H1 (cell line): Measurements from ENCODE around the gene ZNF184. TPM values are rescaled to one million over a fixed set of nuclear protein-coding genes. Genes with fewer than 3 reads are reported as not detected.
A peak's percentile ranks its signal among the peaks of the same experiment; 100 is the strongest.

ENCODE experiments used
- ASH2L ChIP-seq: fragments of 200-600, 300-600 bp; sonication (generic); IDR thresholded peaks from one replicate; pipeline ENCODE4 v1.7.1; 2017; ENCODE audit warnings: low read length
- CBX5 ChIP-seq: fragments of 300-800, 300-1000 bp; sonication (generic); IDR thresholded peaks from 2 replicates; pipeline ENCODE4 v1.7.1; 2016; ENCODE audit warnings: antibody characterized with exemption, low read length, low read depth
- CEBPB ChIP-seq: IDR thresholded peaks from 2 replicates; pipeline ENCODE4 v1.6.1; 2012; ENCODE audit warnings: low read depth, low read length
- CHD1 ChIP-seq: IDR thresholded peaks from 2 replicates; pipeline ENCODE4 v1.6.1; 2012; ENCODE audit warnings: low read depth, low read length, improper control_type of control experiment
- GABPA ChIP-seq: IDR thresholded peaks from 2 replicates; pipeline ENCODE4 v1.6.1; 2011; ENCODE audit warnings: mild to moderate bottlenecking, low read length, moderate library complexity, borderline replicate concordance; ENCODE audit not compliant: insufficient read depth
- JUND ChIP-seq: IDR thresholded peaks from 2 replicates; pipeline ENCODE4 v1.6.1; 2011; ENCODE audit warnings: mild to moderate bottlenecking, improper control_type of control experiment, low read length
- KDM1A ChIP-seq: fragments of 200-600, 300-600 bp; sonication (generic); IDR thresholded peaks from 2 replicates; pipeline ENCODE4 v1.7.1; 2016; ENCODE audit warnings: mild to moderate bottlenecking, low read length, borderline replicate concordance
- POU5F1 ChIP-seq: IDR thresholded peaks from 2 replicates; pipeline ENCODE4 v1.6.1; 2011; ENCODE audit warnings: low read depth, mild to moderate bottlenecking, low read length, moderate library complexity
- RAD21 ChIP-seq, 2 experiments: IDR thresholded peaks in 1 of 2; conservative IDR thresholded peaks in 1 of 2; 2 replicates each; pipeline ENCODE4 v1.6.1; 2011; ENCODE audit warnings: low read depth in 2 of 2, low read length in 2 of 2, improper control_type of control experiment in 1 of 2, inconsistent platforms in 1 of 2, mild to moderate bottlenecking in 1 of 2, moderate library complexity in 1 of 2
- SIN3A ChIP-seq, 2 experiments: IDR thresholded peaks in 1 of 2; conservative IDR thresholded peaks in 1 of 2; 2 replicates each; pipeline ENCODE4 v1.6.1; 2011 to 2012; ENCODE audit warnings: low read length in 2 of 2, improper control_type of control experiment in 1 of 2, low read depth in 1 of 2, mild to moderate bottlenecking in 1 of 2
- TCF12 ChIP-seq: IDR thresholded peaks from 2 replicates; pipeline ENCODE4 v1.6.1; 2011; ENCODE audit warnings: low read depth, mild to moderate bottlenecking, low read length
- TEAD4 ChIP-seq: IDR thresholded peaks from 2 replicates; pipeline ENCODE4 v1.6.1; 2012; ENCODE audit warnings: low read depth, low read length, inconsistent platforms, mixed read lengths
- polyA plus RNA-seq, 7 experiments: library from polyadenylated mRNA; depleted of rRNA in 3 of 7; stranded (reverse) in 5 of 7; unstranded in 2 of 7; fragments of >200 nt in 5 of 7; fragments of 200-250 nt in 2 of 7; gene quantifications; 1 replicate in 5 of 7; 2 replicates in 1 of 7; 4 replicates in 1 of 7; pipeline versions ENCODE4 v1.2.1 to v1.2.3, GENCODE V29; 2011 to 2013; ENCODE audit warnings: missing spikeins in 2 of 7, mixed read lengths in 2 of 7
- total RNA-seq: library from RNA; stranded (reverse); fragmentation: NEBNext Ultra II Directional; extraction: Animal tissue kit (Norgen Biotek cat#: 25700); gene quantifications from 2 replicates; pipeline ENCODE4 v1.2.1, GENCODE V29; 2021
- TF ChIP-seq, protein P1 (sequence below), 3 experiments: IDR thresholded peaks; 1 replicate in 2 of 3; 2 replicates in 1 of 3; pipeline versions ENCODE4 v1.5.1 to v1.6.1; 2011; ENCODE audit warnings: low read length in 3 of 3, mild to moderate bottlenecking in 3 of 3, inconsistent platforms in 2 of 3, low read depth in 1 of 3, moderate library complexity in 1 of 3; ENCODE audit not compliant: insufficient read depth in 1 of 3; ENCODE audit errors: control extremely low read depth in 1 of 3

Gene ZNF184
- total and polyA plus RNA-seq, 2 of the 8 experiments (the other 6 are each of a cell fraction or from before 2014, with no cell fraction given): 1.9 to 12.3 TPM

- TF ChIP-seq JUND (peak; percentile 53; the same call in 1 of the 2 replicates), CEBPB (peak; percentile 36), TCF12 (peak; percentile 62; the same call in 1 of the 2 replicates), KDM1A (0 out of 2 replicates have a peak, but pooled peaks have one; percentile 38), GABPA (no peak), CHD1 (no peak), CBX5 (no peak), POU5F1 (no peak), SIN3A (conservative IDR thresholded peaks at IDR 0.05 in 1 of 2, IDR thresholded peaks at IDR 0.05 in 1 of 2; ENCODE audit: low read depth in 1 of 2, low read length in 2 of 2) (peak; percentile 55 to 96; a peak in 2 of 4 replicates), TEAD4 (0 out of 2 replicates have a peak, but pooled peaks have one; percentile 57), ASH2L (peak; percentile 95), RAD21 (IDR thresholded peaks at IDR 0.05 in 1 of 2, conservative IDR thresholded peaks at IDR 0.05 in 1 of 2; ENCODE audit: low read depth in 2 of 2, low read length in 2 of 2) (peak; percentile 15 to 26; a peak in 1 of 4 replicates)
- TF ChIP-seq, protein P1, sequence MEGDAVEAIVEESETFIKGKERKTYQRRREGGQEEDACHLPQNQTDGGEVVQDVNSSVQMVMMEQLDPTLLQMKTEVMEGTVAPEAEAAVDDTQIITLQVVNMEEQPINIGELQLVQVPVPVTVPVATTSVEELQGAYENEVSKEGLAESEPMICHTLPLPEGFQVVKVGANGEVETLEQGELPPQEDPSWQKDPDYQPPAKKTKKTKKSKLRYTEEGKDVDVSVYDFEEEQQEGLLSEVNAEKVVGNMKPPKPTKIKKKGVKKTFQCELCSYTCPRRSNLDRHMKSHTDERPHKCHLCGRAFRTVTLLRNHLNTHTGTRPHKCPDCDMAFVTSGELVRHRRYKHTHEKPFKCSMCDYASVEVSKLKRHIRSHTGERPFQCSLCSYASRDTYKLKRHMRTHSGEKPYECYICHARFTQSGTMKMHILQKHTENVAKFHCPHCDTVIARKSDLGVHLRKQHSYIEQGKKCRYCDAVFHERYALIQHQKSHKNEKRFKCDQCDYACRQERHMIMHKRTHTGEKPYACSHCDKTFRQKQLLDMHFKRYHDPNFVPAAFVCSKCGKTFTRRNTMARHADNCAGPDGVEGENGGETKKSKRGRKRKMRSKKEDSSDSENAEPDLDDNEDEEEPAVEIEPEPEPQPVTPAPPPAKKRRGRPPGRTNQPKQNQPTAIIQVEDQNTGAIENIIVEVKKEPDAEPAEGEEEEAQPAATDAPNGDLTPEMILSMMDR (IDR thresholded peaks at IDR 0.05; ENCODE audit: control extremely low read depth in 1 of 3, insufficient read depth in 1 of 3, low read depth in 1 of 3, low read length in 3 of 3): peak in 2 of 3 experiments; percentile 35 to 41; a peak in 3 of 4 replicates
Measured at GRCh38 chr6:27495386-27496135, 22.7 kb upstream of the ZNF184 start (continued).
